NCI-H146 treated with DMSO at 0.1 percent for 48 hours (cell line): Measurements from ENCODE around the gene MICA.
A peak's percentile ranks its signal among the peaks of the same experiment; 100 is the strongest.
"Not testable (repeated sequence)": the region's sequence is repeated elsewhere in the genome, so short reads cannot be mapped to it uniquely, and the experiment has no call there.

Source experiments
- DNase-seq: peaks from one replicate; lab custom pipeline; 2025; ENCODE audit not compliant: unreplicated experiment; lab: John Stamatoyannopoulos, UW

Gene MICA

DNA sequence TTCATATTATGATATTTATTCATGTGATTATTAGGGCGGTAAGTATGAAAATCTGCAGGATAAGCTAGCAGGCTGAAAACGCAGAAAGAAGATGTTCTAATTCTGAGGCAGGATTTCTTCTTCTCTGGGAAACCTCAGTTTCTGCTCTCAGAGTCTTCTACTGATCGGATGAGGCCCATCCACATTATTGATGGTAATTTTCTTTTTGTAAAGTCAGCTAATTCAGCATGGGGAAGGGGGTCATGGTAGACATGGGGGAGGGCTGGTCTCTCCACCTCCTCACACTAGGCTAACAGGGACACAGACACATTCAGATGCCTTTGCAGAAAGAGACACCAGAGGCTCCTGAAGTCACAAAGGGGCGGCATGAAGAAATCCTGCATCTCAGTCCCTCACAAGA lies 21.7 kb upstream of the MICA start:
- DNase-seq = no peak

DNA sequence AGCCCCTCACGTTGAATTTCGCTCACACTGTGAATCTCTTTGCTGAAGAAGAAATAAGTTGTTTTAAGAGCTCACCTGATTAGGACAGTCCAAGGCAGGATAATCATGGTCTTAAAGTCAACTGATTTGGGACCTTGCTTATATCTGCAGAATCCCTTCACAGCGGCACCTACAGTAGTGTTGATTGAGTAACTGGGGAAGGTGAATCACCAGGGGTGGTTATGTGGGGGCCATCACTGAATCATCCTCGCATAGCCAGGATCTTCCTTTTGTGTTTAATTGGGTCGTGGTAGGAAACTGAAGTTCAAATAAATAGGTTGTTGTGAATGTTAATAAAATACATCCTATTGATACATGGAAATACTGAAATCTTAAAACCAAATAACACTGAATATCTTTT lies 20.2 kb upstream of the MICA start:
- no peak for DNase-seq

DNA sequence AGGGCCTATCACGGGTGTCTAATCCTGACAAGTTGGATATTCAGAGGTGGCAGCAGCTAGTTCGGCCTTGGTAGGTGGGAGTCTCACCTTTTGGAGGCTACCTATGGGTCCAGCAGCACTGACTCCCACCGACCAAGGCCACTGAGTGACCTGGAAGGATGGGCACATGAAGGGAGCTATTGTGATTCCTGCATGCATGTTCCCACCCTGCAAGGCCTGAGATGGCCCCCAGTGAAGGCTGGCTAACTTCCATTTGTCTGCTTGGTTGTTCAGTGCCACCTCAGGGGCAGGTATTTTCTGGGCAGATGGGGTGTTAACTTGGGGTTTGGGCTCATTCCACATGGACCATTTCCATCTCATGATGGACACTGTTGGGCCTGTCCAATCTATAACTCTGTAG lies 18.4 kb upstream of the MICA start:
- DNase-seq = no peak

DNA sequence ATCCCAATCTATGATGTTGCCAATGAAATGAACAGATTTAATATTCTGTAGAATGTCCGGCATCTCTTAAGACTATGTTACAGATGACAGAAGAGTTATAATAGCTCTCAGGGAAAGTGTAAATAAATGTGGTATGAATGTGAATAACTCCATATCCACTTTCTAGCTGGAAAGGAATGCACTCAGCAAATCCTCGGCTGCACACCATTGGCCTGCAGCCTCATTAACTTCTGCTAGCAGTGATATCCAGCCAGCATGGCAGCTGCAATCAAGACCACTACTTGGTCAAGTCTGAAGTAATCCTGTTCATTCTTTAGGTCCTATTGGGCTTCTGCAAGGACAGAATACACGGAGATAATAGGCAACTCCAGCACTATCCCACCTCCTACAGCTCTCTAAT lies 17.3 kb upstream of the MICA start:
- DNase-seq = no peak

DNA sequence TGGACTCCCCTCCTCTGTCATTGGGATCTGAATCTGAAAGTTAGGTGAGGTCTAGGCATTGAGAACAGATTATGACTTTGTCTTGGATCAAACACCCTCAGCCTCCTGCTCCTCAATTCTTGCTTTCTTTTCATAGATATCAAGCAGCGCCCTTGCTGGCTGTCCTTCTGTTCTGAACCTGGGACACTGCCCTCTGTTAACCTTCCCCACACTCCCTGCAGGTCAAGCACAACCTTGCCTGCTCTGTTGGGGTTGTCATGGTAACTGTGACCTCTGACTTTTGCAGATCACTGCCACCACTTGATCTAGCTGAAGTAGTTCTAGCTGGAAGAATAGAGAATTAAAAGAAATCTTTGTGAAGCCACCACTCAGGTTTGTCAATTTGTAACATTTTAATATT lies 16.4 kb upstream of the MICA start:
- no peak for DNase-seq

DNA sequence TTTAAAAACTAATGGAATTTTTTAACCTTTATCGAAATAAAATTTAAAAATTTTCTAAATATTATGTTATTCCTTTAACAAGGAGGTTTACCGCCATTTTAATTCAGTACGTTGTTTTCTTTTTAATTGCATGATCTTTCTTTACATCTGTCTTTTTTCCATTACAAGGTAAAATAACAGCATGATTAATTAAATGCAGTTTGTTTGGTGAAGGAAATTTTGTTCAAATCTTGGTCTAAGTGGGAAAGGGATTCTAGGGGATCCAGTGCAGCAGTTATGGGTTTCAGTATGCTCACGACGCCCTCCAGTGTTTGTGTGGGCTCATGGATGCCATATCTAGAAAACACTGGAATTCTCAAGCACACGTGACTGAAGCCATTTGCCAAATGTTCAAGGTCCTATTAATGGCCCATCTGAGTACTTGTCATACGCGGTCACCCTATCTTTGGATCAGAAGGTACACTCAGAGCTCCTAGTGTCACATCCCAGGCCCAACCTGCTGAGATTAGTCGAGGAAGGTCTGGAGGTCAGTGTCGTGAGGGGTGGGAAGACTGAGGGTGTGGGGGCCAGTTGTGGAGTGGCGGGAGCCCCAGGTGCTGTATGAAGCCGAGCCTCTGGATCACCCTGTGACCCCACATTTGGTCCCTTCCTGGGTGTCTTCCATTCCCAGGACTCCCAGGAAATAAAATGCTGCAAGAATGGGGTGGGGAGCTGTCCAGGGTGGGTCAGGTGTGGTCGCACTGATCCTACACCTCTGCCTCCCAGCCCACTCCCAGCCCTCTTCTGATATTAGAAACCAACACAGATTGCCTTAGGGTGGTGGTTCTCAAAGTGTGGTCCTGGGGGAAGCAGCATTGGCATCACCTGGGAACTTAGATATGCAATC lies 14.2 kb upstream of the MICA start:
- DNase-seq = not testable (repeated sequence)

DNA sequence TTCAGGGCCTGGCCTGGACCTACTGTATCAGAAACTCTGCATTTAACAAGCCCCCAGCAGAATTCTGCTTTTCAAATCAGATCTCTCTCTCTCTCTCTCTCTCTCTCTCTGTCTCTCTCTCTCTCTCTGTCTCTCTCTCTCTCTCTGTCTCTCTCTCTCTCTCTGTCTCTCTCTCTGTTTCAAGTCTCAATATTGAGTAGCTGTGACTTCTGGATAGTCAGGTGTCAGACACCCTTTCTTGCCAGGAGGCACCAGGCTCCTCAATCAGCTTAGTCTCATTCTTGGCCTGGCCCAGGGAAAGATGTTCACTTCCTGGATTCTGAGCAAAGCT lies 13.6 kb upstream of the MICA start:
- not testable (repeated sequence) for DNase-seq

DNA sequence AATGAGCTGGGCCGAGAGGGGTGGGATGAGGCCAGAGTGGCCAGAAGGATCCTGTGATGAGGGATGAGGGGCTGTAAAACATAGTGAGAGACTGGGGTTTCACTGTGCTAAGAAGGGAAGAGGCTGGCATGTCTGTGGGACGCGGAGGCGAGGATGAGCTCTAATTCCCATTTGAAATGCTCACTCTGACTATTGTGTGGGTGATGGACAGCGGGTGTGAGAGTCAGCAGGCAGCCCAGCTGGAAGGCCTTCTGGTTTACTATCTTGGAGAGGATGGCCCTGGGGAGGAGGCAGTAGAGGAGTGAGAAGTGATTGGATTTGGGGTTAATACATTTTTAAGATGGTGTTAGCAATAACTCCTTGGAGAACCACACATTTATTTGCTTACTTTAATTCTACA lies 9.5 kb upstream of the MICA start:
- no peak for DNase-seq

DNA sequence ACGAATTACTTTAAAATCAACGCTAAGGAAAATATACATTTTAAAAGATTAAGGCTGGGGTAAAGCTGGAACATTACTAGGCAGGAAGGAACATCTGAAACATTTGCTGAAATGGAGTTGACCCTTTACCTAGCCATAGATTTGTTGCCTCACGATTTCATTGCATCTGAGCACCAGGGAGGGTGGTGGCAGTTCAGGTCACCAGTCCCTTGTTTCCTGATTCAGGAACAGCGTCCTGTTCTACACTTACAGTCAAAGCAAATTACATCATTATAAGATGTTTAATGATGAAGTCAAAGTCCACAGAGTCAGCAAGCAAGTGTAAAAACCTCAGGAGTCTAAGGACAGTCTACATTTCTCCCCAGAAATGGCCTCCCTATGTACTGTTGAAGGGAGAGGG lies 9.0 kb upstream of the MICA start:
- no peak for DNase-seq

DNA sequence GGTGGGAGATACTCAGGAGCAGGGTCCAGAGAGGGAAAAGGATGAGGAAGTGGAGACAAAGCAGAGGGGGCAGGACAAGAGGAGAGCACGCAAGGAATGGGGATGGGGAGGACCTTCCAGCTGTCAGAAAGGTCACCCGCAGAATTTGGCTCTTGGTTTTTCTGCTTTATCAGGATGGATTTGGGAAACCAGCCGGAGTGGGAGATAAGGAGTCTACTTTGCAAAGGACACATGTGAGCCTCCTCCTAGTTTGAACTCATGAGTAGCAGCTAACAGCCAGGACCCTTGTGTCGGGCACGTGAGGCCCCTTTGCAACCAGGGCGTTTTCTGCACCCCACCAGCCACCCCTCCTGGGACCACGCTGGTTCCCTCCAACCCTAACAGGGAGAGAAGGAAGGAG lies 7.6 kb upstream of the MICA start:
- DNase-seq = no peak

DNA sequence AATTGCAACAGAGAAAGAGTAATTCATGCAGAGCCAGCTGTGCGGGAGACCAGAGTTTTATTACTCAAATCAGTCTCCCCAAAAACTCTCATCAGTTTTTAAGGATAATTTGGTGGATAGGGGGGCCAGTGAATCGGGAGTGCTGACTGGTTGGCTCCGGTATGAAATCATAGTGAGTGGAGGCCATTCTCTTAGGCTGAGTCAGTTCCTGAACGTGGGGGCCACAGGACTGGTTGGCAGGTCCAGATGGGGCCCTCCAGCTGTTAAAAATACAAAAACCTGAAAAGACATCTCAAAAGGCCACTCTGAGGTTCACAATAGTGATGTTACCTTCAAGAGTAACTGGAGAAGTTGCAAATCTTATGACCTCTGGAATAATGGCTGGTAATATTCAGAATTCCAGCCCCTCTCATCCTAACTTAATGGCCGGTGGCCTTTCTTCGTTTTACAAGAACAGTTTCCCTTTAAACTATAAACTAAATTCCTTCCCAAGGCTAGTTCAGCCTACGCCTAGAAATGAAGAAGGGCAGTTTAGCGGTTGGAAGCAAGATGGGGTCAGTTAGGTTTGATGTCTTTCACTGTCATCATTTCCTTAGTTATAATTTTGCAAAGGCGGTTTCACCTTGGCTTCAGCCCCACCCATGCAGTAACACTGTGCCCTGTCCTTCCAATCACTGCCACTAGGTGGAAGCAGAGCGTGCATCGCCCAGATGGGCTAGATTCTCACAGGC lies 6.8 kb upstream of the MICA start:
- peak; percentile 15 for DNase-seq

DNA sequence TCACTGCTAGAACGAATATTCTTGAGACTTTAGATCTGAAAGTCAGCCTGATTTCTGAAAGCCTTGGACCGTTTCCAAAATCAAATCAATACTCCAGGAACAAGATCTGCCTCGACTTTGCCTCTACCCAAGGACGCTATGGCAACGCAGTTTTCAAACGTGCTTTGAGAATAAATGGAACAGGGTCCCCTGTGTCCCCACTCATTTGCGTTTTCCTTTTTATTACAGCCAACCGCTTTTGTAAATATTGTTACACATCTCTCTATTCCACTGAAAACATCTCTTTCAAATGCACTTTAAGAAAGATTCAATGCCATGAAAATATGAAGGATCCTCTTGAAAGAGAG lies 6.3 kb upstream of the MICA start:
- not testable (repeated sequence) for DNase-seq

DNA sequence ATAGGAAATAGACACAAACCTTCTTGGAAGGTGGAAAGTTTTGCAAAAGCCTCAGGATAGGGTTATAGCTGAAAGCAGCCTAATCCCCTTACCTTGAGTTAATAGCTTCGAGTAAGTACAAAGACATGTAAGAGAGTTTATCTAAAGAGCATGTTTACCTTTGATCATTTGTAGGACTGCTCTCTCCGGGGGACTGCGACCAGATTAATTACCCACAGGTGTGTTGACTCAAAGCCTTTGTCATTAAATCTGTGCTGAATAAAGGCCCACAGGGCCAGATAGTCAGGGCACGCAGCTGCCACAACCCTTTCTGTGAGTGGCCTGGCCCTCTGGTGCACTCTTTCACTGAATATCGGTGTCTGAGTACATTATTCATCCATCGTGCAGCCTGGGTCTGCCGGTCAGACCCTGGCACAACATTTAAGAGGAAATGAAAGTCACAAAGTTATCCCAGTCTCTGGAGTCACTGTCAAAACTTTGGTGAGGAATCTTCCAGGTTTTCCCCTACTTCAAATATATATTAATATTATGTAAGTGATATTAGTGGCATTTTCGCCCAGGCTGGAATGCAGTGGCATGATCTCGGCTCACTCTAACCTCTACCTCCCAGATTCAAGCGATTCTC lies 5.4 kb upstream of the MICA start:
- no peak for DNase-seq

DNA sequence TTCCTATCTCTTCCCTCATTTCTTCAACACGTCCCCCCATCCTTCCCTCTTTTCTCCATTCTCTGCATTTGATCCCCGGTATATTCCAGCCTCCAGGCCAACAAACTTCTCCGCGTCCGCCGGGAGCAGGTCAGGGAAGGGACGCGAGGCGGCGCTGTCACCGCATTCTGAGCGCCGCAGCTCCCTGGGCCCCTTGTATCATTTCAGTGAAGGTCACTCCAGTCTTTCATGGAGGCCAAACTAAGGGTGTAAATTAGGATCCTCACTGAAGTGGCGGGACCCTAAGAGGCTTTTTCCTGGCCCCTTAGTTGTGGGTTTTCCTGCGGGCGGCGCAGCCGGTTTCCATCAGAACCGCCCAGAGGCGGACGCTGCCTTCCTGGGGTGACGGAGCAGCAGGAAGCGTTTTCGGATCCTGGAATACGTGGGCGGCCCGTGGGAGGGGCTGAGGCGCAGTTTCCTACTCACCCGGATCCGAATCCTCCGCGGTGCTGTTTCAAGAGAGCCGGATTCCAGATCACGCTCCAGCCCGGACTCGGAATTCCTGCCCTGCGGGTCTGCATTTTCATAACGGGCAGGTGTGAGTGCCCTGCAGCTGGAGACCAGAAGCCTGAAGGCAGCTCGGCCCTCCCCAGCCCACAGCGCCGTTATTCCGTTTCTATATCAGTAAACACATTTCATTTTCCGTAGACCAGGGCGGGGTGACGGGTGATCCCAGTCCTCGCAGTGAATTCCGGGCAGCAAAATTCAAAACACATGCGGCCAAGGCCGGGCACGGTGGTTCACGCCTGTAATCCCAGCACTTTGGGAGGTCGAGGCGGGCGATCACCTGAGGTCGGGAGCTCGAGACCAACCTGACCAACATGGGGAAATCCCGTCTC lies 3.6 kb upstream of the MICA start:
- no peak for DNase-seq

DNA sequence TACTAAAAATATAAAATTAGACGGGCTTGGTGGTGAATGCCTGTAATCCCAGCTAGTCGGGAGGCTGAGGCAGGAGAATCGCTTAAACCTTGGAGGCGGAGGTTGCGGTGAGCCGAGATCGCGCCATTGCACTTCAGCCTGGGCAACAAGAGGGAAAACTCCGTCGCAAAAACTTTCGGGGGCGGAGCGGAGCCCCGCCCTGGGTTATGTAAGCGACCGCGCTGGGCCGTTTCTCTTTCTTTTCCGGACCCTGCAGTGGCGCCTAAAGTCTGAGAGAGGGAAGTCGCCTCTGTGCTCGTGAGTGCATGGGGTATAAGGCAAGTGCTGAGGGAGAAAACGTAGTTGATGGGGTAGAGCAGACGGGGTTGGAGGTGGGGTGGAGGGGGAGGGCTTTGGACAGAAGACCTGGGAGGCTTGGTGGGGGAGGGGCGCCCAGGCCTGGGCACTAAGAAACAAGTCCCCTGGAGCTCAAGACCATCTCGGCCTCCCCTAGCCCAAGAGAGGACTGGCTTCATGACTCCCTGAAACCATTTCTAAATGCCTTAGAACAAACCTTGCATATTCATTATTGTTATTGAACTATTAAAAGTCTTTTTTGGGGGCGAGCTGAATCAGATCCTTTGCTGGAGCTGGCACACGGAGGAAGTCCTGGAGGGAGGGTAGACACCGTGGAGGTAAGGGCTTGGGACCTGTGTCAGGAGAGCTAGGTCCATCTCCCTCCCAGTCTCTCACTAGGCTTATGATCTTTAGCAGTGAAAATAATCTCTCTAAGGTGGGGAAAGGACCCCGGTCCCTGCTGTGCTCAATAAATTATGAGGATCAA lies 2.7 kb upstream of the MICA start:
- DNase-seq = no peak

DNA sequence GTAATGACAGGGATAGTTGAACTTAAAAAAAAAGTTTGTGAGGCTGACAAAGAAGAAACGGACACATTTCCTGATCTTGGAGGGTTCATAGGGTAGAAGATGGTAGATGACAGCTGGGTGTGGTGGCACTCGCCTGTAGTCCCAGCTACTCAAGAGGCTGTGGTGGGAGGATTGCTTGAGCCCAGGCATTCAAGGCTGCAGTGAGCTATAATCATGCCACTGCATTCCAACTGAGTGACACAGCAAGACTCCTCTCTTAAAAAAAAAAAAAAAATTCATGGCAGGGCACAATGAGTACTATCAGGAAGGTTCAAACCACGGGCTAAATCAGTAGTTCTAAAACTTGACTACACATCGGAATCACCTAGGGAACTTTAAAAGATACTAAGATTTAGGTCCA lies 2.0 kb upstream of the MICA start:
- no peak for DNase-seq

DNA sequence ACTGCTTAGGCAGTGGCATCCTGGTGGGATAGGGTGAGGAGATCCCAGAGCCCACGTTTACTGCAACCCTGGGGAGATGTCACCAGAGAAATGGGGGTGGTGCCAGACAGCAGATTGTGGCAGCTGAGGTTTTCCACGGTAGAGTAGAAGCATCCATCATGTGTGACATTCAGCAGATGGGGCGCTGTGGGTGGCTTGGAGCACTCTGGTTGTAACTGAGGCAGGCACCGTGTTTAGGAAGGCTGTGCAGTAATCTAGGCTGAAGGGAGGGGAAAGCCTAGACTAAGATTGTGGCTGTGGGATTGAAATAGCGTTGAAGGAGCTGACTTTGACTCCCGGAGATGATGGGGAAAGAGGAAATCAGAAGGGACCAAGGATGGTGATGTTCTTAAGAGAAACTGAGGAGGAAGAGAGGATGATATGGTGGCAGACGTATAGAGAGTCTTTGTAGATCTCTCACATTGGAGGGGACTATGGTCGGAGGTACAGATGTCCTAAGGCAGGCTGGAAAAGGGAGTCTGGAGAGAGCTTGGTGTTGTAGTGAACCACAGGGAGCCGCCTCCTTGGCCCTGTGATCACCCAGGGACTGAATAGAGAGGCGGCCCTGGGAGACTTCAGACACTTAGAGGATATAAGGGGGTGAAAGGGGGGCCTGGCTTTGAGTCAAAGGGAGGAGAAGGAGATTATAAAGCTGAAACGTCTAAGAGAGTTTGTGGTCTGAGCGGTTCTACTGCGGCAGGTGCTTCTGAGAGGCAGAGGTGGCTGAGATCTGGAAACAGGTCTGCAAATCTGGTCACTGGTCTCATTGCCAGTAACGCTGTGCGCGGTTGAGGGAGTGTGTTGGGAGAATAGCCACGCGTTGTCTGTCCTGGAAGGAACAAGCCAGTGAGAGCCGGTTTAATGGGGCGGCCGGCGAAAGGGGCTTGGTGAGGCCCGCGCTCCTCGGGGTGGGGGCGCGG lies 792 bp upstream of the MICA start:
- DNase-seq = no peak

DNA sequence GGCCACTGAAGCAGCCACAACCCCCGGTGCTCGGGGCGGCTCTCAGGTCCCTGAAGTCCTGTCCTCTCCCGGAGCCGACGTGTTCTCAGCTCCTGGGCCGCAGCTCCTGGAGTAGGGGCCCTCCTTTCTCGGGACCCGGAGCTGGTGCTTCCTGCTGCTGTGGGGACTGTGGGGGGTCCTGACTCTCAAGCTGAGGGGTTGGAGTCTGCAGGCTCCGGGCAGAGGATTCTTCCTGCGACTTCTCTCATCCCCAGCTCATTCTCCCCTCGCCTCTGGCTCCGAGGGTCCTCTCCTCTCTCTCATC lies 618 bp downstream of the MICA start:
- DNase-seq = not testable (repeated sequence)

DNA sequence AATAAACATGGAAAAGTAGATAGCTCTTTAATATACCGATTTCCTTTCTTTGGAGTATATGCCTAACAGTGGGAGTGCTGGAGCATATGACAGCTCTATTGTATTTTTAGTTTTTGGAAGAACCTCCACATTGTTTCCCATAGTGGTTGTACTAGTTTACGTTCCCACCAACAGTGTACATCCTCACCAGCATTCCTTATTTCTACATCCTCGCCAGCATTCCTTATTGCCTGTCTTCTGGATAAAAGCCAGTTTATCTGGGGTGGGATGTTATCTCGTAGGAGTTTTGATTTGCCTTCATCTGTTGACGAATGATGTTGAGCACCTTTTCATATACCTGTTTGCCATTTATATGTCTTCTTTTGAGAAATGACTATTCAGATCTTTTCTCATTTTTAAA lies 2.6 kb downstream of the MICA start:
- no peak for DNase-seq

DNA sequence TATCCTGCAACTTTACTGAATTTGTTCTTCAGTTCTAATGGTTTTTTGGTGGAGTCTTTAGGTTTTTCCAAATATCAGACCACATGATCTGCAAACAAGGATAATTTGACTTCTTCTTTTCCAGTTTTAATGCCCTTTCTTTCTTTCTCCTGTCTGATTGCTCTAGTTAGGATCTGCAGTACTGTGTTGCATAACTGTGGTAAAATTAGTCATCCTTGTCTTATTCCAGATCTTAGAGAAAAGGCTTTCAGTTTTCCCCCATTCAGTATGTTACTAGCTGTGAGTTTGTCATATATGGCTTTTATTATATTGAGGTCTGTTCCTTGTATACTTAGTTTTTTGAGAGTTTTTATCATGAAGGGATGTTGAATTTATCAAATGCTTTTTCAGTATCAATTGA lies 4.3 kb downstream of the MICA start:
- no peak for DNase-seq
